Right lobe of liver (tissue), 6 donors: Measurements from ENCODE around the gene CFL1. TPM values are rescaled to one million over a fixed set of nuclear protein-coding genes. Genes with fewer than 3 reads are reported as not detected.

Experiments
- ATAC-seq, 4 donors: fragments of 200-7000 bp; cut with Tn5 transposase; one replicate each; pipeline ENCODE4 v1.9.1; 2020; ENCODE audit warnings: mild to moderate bottlenecking in 4 of 4, moderate library complexity in 4 of 4
- DNase-seq, 3 donors: peaks; one replicate each; pipeline ENCODE4 v3.0.0-alpha.2; 2020
- H3K27ac ChIP-seq, 3 donors: fragments of 200-600 bp; one replicate each; pipeline ENCODE4 v1.8.0; 2022
- H3K27me3 ChIP-seq, 2 donors: fragments of 200-600 bp; one replicate each; pipeline ENCODE4 v1.8.0; 2022
- H3K36me3 ChIP-seq, 4 donors: fragments of 200-600 bp; sonication (generic) in 1 of 4; one replicate each; pipeline versions ENCODE4 v1.5.1 to v1.8.0; 2017 to 2022; ENCODE audit warnings: control low read depth in 1 of 4
- H3K4me1 ChIP-seq, 4 donors: fragments of 200-600 bp; sonication (generic) in 1 of 4; one replicate each; pipeline versions ENCODE4 v1.5.1 to v1.8.0; 2017 to 2022; ENCODE audit warnings: control low read depth in 1 of 4
- H3K4me3 ChIP-seq, 3 donors: fragments of 200-600 bp; one replicate each; pipeline ENCODE4 v1.8.0; 2022
- H3K9me3 ChIP-seq, 4 donors: fragments of 200-600 bp; sonication (generic) in 1 of 4; one replicate each; pipeline versions ENCODE4 v1.5.1 to v1.8.0; 2017 to 2022; ENCODE audit warnings: control low read depth in 1 of 4
- POLR2A ChIP-seq: fragments of 450-650 bp; IDR thresholded peaks from one replicate; pipeline ENCODE4 v1.6.1; 2017; ENCODE audit warnings: antibody characterized with exemption, mild to moderate bottlenecking
- WGBS: methylation state at CpG from one replicate; pipeline ENCODE4 v1.1.6; 2018; ENCODE audit warnings: low coverage, low lambda C conversion rate; ENCODE audit not compliant: insufficient coverage; ENCODE audit errors: missing lambda C conversion rate; 5-methylcytosine and 5-hydroxymethylcytosine counted together
- intact Hi-C, 2 donors: fragments of 100-400 bp; cut with DNase I; formaldehyde crosslinking; loops; one replicate each; pipeline versions ENCODE4 v1.11.2 to v1.14.1; 2022
- total RNA-seq, 6 experiments: library from RNA; depleted of rRNA in 2 of 6; stranded (reverse); fragments of >200 nt in 2 of 6; fragmentation: NEBNext Ultra II Directional in 3 of 6; extraction: Animal tissue kit (Norgen Biotek cat#: 25700) in 3 of 6; gene quantifications; one replicate each; pipeline versions ENCODE4 v1.1.0 to v1.2.4, GENCODE V29; 2016 to 2023
- TF ChIP-seq, protein P1 (sequence below), 4 donors: fragments of 200-600 bp in 3 of 4; fragments of 450-650 bp in 1 of 4; IDR thresholded peaks; one replicate each; pipeline versions ENCODE4 v1.5.1 to v1.8.0; 2016 to 2022; ENCODE audit warnings: antibody characterized with exemption in 4 of 4, mild to moderate bottlenecking in 2 of 4
- donor health status: DM: no; HTN: yes; CAD: no.
- donor health status: DM: no; HTN: no; CAD: no.
- donor health status: DM: no; HTN: no; CAD: no.
- donor health status: DM: no; HTN: yes; CAD: no.
- donor health status: DM: no; HTN: yes; CAD: no.

The CFL1 gene
- total RNA-seq, 6 experiments from 2014 or later: 219 to 503 (median 313) TPM

DNA sequence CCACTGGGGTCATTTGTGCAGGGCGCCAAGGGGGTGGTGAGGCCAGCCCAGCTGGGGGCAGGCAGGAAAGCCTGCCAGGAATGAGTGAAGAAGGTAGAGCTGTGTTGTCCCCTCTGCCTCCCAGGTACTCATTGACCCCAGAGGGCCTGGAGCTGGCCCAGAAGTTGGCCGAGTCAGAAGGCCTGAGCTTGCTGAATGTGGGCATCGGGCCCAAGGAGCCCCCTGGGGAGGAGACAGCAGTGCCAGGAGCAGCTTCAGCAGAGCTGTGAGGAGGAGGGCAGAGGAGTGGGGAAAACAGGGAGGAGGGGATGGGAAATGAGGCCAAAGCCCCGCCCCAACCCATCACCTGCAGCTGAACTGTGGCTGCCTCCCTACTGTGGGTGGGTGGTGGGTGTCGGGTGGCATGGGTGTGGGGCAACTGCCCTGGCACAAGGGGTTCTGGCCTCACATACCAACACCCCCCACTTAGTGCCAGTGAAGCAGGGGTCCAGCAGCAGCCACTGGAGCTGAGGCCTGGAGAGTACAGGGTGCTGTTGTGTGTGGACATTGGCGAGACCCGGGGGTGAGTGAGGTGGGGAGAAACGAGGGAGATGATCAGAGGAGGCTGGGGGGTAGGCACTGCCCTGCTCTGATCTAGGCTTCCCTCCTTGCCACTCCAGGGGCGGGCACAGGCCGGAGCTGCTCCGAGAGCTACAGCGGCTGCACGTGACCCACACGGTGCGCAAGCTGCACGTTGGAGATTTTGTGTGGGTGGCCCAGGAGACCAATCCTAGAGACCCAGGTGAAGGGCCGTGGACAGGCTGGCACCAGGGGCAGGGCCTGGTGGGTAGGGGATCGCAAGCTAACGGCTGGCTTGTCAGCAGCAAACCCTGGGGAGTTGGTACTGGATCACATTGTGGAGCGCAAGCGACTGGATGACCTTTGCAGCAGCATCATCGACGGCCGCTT is 5.2 kb upstream of the CFL1 start:
- Histone ChIP-seq H3K9me3 (no peaks in the 10 kb centered on the region), H3K4me1 (peaks cover 0 to 18% (median 0%) of the 10 kb centered on the region in 4 donors), H3K36me3 (peaks cover 0 to 33% (median 18%) of the 10 kb centered on the region in 4 donors), H3K27ac (no peak overlapping the region), H3K27me3 (no peaks in the 10 kb centered on the region), H3K4me3 (no peak overlapping the region)
- WGBS: 88% methylated on average over 6 of the region's 24 CpGs
- TF ChIP-seq POLR2A: no peak
- ATAC-seq (no peak), DNase-seq (peak in 2 of 3 donors; percentile 45 to 53)
- intact Hi-C loops: no loop called here

DNA sequence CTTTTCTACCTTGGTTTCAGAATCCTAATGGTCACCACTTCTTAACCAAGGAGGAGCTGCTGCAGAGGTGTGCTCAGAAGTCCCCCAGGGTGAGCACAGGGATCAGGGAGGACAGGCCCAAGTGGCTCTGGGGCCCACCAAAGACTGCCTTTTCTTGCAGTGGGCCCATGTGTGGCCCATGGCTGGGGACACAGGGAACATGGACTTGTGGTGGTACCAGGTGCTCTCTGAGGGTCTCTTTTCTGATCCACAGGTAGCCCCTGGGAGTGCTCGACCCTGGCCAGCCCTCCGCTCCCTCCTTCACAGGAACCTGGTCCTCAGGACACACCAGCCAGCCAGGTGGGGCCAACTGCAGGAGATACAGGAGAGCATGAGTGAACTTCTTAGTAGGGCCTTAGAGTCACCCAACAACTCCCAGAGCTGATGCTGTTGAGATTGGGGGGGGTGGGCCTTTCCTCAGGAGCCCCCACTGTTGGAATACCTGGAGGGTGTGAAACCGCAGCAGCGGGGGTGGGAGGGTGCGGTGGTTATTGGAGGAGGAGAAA is 4.3 kb upstream of the CFL1 start:
- WGBS: 90% methylated on average over 5 of the region's 5 CpGs
- Histone ChIP-seq H3K4me3 (no peak overlapping the region), H3K27me3 (no peaks in the 10 kb centered on the region), H3K36me3 (peaks cover 0 to 33% (median 18%) of the 10 kb centered on the region in 4 donors), H3K9me3 (no peaks in the 10 kb centered on the region), H3K27ac (no peak overlapping the region), H3K4me1 (peaks cover 0 to 18% (median 0%) of the 10 kb centered on the region in 4 donors)
- intact Hi-C loops: no loop called here
- TF ChIP-seq POLR2A: no peak
- TF ChIP-seq, protein P1, sequence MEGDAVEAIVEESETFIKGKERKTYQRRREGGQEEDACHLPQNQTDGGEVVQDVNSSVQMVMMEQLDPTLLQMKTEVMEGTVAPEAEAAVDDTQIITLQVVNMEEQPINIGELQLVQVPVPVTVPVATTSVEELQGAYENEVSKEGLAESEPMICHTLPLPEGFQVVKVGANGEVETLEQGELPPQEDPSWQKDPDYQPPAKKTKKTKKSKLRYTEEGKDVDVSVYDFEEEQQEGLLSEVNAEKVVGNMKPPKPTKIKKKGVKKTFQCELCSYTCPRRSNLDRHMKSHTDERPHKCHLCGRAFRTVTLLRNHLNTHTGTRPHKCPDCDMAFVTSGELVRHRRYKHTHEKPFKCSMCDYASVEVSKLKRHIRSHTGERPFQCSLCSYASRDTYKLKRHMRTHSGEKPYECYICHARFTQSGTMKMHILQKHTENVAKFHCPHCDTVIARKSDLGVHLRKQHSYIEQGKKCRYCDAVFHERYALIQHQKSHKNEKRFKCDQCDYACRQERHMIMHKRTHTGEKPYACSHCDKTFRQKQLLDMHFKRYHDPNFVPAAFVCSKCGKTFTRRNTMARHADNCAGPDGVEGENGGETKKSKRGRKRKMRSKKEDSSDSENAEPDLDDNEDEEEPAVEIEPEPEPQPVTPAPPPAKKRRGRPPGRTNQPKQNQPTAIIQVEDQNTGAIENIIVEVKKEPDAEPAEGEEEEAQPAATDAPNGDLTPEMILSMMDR (IDR thresholded peaks at IDR 0.05): no peak
- DNase-seq (peak in 2 of 3 donors; percentile 43 to 48), ATAC-seq (no peak)

DNA sequence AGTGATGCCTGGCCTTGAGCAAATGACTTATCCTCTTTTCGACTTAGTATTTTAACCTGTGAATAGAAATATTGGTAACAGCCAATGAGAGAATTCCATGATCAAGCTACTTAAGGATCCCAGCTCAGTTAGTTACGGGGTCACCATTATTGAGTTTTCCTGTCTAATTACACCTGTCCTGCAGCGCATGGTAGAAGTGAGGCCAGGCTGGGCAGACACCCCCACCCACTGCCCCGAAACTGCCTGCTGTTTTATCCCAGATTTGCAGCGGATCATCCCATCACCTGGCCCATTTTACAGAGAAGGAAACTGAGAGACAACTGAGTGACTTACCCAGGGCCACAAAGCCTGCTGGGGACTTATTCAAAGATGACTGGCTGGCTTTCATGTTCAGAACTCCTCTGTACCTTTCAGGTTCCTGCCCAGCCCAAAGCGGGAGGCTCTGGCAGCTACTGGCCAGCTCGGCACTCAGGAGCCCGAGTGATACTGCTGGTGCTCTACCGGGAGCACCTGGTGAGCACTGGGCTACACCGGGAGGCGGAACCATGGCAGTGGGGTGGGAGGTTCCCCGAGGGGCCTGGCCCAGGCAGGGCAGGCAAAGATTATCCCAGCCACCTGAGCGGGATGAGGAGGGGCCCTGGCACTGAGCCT is 3.7 kb upstream of the CFL1 start:
- peak overlapping the region; percentile 86 to 98 (median 97) for H3K4me3 ChIP-seq
- no peak for ATAC-seq
- intact Hi-C loops: no loop called here

DNA sequence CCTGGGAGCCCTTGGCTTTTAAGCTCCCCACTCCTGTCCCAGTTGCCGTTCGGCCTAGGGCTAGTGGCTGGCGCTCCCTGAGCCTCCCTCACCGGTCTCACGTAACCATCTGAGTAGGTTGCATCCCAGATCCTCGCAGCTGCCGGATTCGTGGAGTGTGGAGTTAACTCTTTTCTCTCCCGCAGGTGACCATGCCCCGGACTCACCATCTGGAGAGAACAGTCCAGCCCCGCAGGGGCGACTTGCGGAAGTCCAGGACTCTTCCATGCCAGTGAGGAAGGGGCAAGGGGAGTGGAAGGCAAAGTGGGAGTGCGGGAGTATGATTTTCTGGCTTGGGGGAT is 3.2 kb upstream of the CFL1 start:
- Histone ChIP-seq H3K4me3 (peak overlapping the region; percentile 86 to 98 (median 97)), H3K27ac (peak overlapping the region; percentile 94 to 96 (median 95)), H3K27me3 (no peaks in the 10 kb centered on the region), H3K36me3 (peaks cover 0 to 35% (median 15%) of the 10 kb centered on the region in 4 donors), H3K4me1 (peaks cover 0 to 21% (median 2%) of the 10 kb centered on the region in 4 donors), H3K9me3 (no peaks in the 10 kb centered on the region)
- no peak for TF ChIP-seq POLR2A
- TF ChIP-seq, protein P1 (IDR thresholded peaks at IDR 0.05): no peak
- intact Hi-C loops: no loop called here
- 0% methylated on average over 10 of the region's 14 CpGs for WGBS
- no peak for ATAC-seq
- DNase-seq: no peak

More for the DNA sequence above, 3.7 kb upstream of the CFL1 start:
- Histone ChIP-seq H3K27ac (no peak overlapping the region), H3K4me1 (peaks cover 0 to 18% (median 0%) of the 10 kb centered on the region in 4 donors), H3K36me3 (peaks cover 0 to 33% (median 18%) of the 10 kb centered on the region in 4 donors), H3K9me3 (no peaks in the 10 kb centered on the region), H3K27me3 (no peaks in the 10 kb centered on the region)
- peak in 2 of 3 donors; percentile 47 to 52 for DNase-seq
- 67% methylated on average over 2 of the region's 13 CpGs for WGBS
- TF ChIP-seq, protein P1 (IDR thresholded peaks at IDR 0.05): no peak
- TF ChIP-seq POLR2A: no peak
